Neural cell (in vitro differentiated cells): ENCODE measurements around the gene USP12. TPM values are rescaled to one million over a fixed set of nuclear protein-coding genes. Genes with fewer than 3 reads are reported as not detected.
A peak's percentile ranks its signal among the peaks of the same experiment; 100 is the strongest.
"Not testable (repeated sequence)": the region's sequence is repeated elsewhere in the genome, so short reads cannot be mapped to it uniquely, and the experiment has no call there.

ENCODE experiments used
- H2AFZ ChIP-seq: fragments of 200-600, 300-800 bp; sonication (generic), shearing (Covaris generic); 2 replicates; pipeline ENCODE4 v1.6.0; 2014; ENCODE audit warnings: low read depth, mild to moderate bottlenecking, antibody characterized with exemption, low read length, moderate library complexity
- H3F3A ChIP-seq: fragments of 200-600 bp; shearing (Covaris generic); 2 replicates; pipeline ENCODE4 v1.6.1; 2016; ENCODE audit warnings: mild to moderate bottlenecking, moderate library complexity, mixed read lengths, antibody characterized with exemption, low read length; ENCODE audit not compliant: insufficient read depth, poor library complexity, severe bottlenecking
- H3K27ac ChIP-seq: fragments of 200-600, 300-800 bp; sonication (generic), shearing (Covaris generic); 2 replicates; pipeline ENCODE4 v1.5.1; 2014; ENCODE audit warnings: mild to moderate bottlenecking, low read length, moderate library complexity
- H3K27me3 ChIP-seq: fragments of 300-800, 200-600 bp; sonication (generic), shearing (Covaris generic); 2 replicates; pipeline ENCODE4 v1.6.0; 2014; ENCODE audit warnings: mild to moderate bottlenecking, low read depth, low read length, moderate library complexity; ENCODE audit not compliant: insufficient read depth
- H3K36me3 ChIP-seq: fragments of 300-800, 200-600 bp; sonication (generic), shearing (Covaris generic); 2 replicates; pipeline ENCODE4 v1.5.1; 2014; ENCODE audit warnings: mild to moderate bottlenecking, antibody characterized with exemption, low read length, moderate library complexity; ENCODE audit not compliant: insufficient read depth
- H3K4me2 ChIP-seq: fragments of 300-800, 200-600 bp; sonication (generic), shearing (Covaris generic); 2 replicates; pipeline ENCODE4 v1.6.0; 2014; ENCODE audit warnings: mild to moderate bottlenecking, low read length
- H3K4me3 ChIP-seq: fragments of 300-800, 200-600 bp; sonication (generic), shearing (Covaris generic); 2 replicates; pipeline ENCODE4 v1.5.1; 2014; ENCODE audit warnings: mild to moderate bottlenecking, low read length, moderate library complexity
- H3K79me2 ChIP-seq: fragments of 200-600 bp; shearing (Covaris generic); replicated peaks from 2 replicates; pipeline ENCODE4 v1.6.0; 2014; ENCODE audit warnings: mild to moderate bottlenecking, low read length, moderate library complexity; ENCODE audit not compliant: insufficient read depth
- H3K9ac ChIP-seq: fragments of 300-800, 200-600 bp; sonication (generic), shearing (Covaris generic); 2 replicates; pipeline ENCODE4 v1.6.1; 2016; ENCODE audit warnings: mild to moderate bottlenecking, low read length, mixed read lengths
- H3K9me2 ChIP-seq: fragments of 200-600 bp; shearing (Covaris generic); 2 replicates; pipeline ENCODE4 v1.6.1; 2016; ENCODE audit warnings: mild to moderate bottlenecking, low read length, mixed read lengths; ENCODE audit not compliant: insufficient read depth
- H3K9me3 ChIP-seq: fragments of 200-600, 300-800 bp; sonication (generic), shearing (Covaris generic); 2 replicates; pipeline ENCODE4 v1.6.1; 2016; ENCODE audit warnings: mild to moderate bottlenecking, mixed run types, low read length, moderate library complexity, mixed read lengths
- H4K20me1 ChIP-seq: fragments of 200-600 bp; shearing (Covaris generic); 2 replicates; pipeline ENCODE4 v1.6.1; 2016; ENCODE audit warnings: mild to moderate bottlenecking, mixed run types; ENCODE audit not compliant: insufficient read depth
- CTCF ChIP-seq: fragments of 450-650 bp; IDR thresholded peaks from 2 replicates; pipeline ENCODE4 v1.5.1; 2014; ENCODE audit warnings: antibody characterized with exemption, mild to moderate bottlenecking, moderate library complexity; ENCODE audit not compliant: poor library complexity, severe bottlenecking
- EP300 ChIP-seq: fragments of 450-650 bp; conservative IDR thresholded peaks from 2 replicates; pipeline ENCODE4 v1.6.1; 2014; ENCODE audit warnings: antibody characterized with exemption, mild to moderate bottlenecking, moderate library complexity; ENCODE audit not compliant: poor library complexity, severe bottlenecking
- EZH2 ChIP-seq: fragments of 200-600, 300-800 bp; shearing (Covaris generic), sonication (generic); IDR thresholded peaks from 2 replicates; pipeline ENCODE4 v1.6.1; 2014; ENCODE audit warnings: antibody characterized with exemption, low read length, borderline replicate concordance, mild to moderate bottlenecking; ENCODE audit not compliant: insufficient read depth, poor library complexity, severe bottlenecking
- MXI1 ChIP-seq: fragments of 450-650 bp; conservative IDR thresholded peaks from 2 replicates; pipeline ENCODE4 v1.6.1; 2014; ENCODE audit warnings: antibody characterized with exemption, mild to moderate bottlenecking; ENCODE audit not compliant: poor library complexity, severe bottlenecking
- POLR2AphosphoS5 ChIP-seq: IDR thresholded peaks from 2 replicates; pipeline ENCODE4 v1.6.1; 2012
- RAD21 ChIP-seq: fragments of 450-650 bp; conservative IDR thresholded peaks from 2 replicates; pipeline ENCODE4 v1.6.1; 2014; ENCODE audit warnings: antibody characterized with exemption, mild to moderate bottlenecking, moderate library complexity
- REST ChIP-seq: IDR thresholded peaks from 2 replicates; pipeline ENCODE4 v1.6.1; 2012; ENCODE audit warnings: borderline replicate concordance
- SMC3 ChIP-seq: fragments of 450-650 bp; conservative IDR thresholded peaks from 2 replicates; pipeline ENCODE4 v1.6.1; 2014; ENCODE audit warnings: antibody characterized with exemption, mild to moderate bottlenecking, moderate library complexity; ENCODE audit not compliant: poor library complexity
- TAF1 ChIP-seq: IDR thresholded peaks from 2 replicates; pipeline ENCODE4 v1.6.1; 2012; ENCODE audit warnings: low read depth
- polyA plus RNA-seq: library from polyadenylated mRNA; depleted of rRNA; stranded (reverse); fragments of >200 nt; gene quantifications from 2 replicates; pipeline ENCODE4 v1.2.3, GENCODE V29; 2014

Gene USP12
- polyA plus RNA-seq, 1 donor from 2014 or later = 26.2 TPM

- H3K4me2 ChIP-seq = no peak overlapping the region
- no peak for TF ChIP-seq SMC3
- TF ChIP-seq EP300 = peak; percentile 51
Observed at GRCh38 chr13:27076421-27076820, 95.2 kb downstream of the USP12 start.

GRCh38 chr13:27073186-27073585 lies 98.4 kb downstream of the USP12 start:
- Histone ChIP-seq H3F3A (no peaks in the 10 kb centered on the region), H3K79me2 (no peaks in the 10 kb centered on the region), H4K20me1 (no peaks in the 10 kb centered on the region), H3K9me2 (no peaks in the 10 kb centered on the region), H3K9me3 (no peaks in the 10 kb centered on the region), H3K4me2 (no peak overlapping the region), H3K36me3 (no peaks in the 10 kb centered on the region), H3K9ac (no peak overlapping the region), H2AFZ (no peak overlapping the region), H3K4me3 (no peak overlapping the region), H3K27ac (no peak overlapping the region), H3K27me3 (no peaks in the 10 kb centered on the region)
- no peak for TF ChIP-seq CTCF
- no peak for TF ChIP-seq RAD21
- no peak for TF ChIP-seq EP300
- TF ChIP-seq MXI1 = no peak
- TF ChIP-seq TAF1 = no peak
- TF ChIP-seq SMC3 = no peak
- no peak for TF ChIP-seq REST
- TF ChIP-seq EZH2 = no peak
- no peak for TF ChIP-seq POLR2AphosphoS5

More at GRCh38 chr13:27076421-27076820, 95.2 kb downstream of the USP12 start:
- no peak overlapping the region for H3K9ac ChIP-seq
- H2AFZ ChIP-seq = no peak overlapping the region
- no peaks in the 10 kb centered on the region for H3F3A ChIP-seq
- H3K27me3 ChIP-seq = no peaks in the 10 kb centered on the region
- H3K9me3 ChIP-seq = no peaks in the 10 kb centered on the region
- no peaks in the 10 kb centered on the region for H3K79me2 ChIP-seq
- no peak overlapping the region for H3K4me3 ChIP-seq
- no peaks in the 10 kb centered on the region for H4K20me1 ChIP-seq
- H3K27ac ChIP-seq = no peak overlapping the region
- peaks cover 7% of the 10 kb centered on the region for H3K36me3 ChIP-seq
- H3K9me2 ChIP-seq = no peaks in the 10 kb centered on the region

GRCh38 chr13:27066123-27066522 lies 105.5 kb downstream of the USP12 start:
- not testable (repeated sequence) for H3K27ac ChIP-seq, H3K9me2 ChIP-seq, H3K4me3 ChIP-seq, H3K79me2 ChIP-seq, H3K9ac ChIP-seq, H3F3A ChIP-seq, H3K9me3 ChIP-seq, H2AFZ ChIP-seq, H3K27me3 ChIP-seq, H3K4me2 ChIP-seq, H3K36me3 ChIP-seq, H4K20me1 ChIP-seq
